Retinal pigment epithelial cell (primary cell): ENCODE results near the gene SLC12A6.

Source experiments
- DNase-seq: peaks from one replicate; pipeline ENCODE4 v3.0.0-alpha.2; 2010; ENCODE audit warnings: low read depth
- H3K4me3 ChIP-seq: 2 replicates; pipeline ENCODE4 v1.5.1; 2011; ENCODE audit warnings: mild to moderate bottlenecking, low read length, control low read depth, moderate library complexity
- TF ChIP-seq, protein P1 (sequence below): conservative IDR thresholded peaks from 2 replicates; pipeline ENCODE4 v1.5.1; 2011; ENCODE audit warnings: low read depth, low read length, control low read depth, inconsistent platforms

Gene SLC12A6

DNA sequence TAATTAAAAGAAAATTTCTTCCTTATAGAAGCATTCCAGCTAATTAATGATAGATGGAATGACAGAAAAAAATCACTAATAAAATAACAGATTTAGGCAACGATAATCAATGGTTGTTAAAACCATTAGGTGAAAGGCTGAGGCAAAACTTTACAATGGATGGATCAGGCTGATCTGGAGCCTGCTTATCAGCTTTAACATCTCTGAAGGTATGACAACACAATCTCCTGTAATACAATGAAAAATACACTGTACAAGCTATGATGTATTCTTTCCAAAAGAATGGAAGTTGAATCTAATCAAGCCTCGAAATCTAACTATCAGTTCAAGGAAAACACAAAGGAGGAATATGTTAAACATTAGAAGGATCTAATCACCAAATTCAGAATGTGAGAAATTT lies 73.5 kb downstream of the SLC12A6 start:
- no peak overlapping the region for H3K4me3 ChIP-seq
- TF ChIP-seq, protein P1, sequence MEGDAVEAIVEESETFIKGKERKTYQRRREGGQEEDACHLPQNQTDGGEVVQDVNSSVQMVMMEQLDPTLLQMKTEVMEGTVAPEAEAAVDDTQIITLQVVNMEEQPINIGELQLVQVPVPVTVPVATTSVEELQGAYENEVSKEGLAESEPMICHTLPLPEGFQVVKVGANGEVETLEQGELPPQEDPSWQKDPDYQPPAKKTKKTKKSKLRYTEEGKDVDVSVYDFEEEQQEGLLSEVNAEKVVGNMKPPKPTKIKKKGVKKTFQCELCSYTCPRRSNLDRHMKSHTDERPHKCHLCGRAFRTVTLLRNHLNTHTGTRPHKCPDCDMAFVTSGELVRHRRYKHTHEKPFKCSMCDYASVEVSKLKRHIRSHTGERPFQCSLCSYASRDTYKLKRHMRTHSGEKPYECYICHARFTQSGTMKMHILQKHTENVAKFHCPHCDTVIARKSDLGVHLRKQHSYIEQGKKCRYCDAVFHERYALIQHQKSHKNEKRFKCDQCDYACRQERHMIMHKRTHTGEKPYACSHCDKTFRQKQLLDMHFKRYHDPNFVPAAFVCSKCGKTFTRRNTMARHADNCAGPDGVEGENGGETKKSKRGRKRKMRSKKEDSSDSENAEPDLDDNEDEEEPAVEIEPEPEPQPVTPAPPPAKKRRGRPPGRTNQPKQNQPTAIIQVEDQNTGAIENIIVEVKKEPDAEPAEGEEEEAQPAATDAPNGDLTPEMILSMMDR: no peak
- DNase-seq: no peak

DNA sequence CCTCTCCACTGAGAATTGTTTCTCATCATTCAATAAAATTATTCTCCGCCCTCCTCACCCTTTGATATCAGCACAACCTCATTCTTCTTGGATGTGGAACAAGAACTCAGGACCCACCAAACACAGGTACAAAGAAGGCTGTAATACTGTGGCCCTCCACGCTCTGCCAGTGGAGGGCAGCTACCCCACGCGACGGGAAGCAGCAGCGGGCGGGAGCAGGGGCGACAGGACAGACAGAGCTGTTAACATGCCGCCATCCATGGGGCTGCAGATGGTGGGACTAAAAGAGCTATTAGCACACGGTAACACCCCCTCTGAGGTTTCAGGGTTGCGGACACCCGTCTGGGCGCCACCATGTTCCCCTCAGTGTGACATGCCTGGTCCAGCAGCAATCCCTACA lies 75.2 kb downstream of the SLC12A6 start:
- H3K4me3 ChIP-seq: no peak overlapping the region
- no peak for DNase-seq
- TF ChIP-seq, protein P1: no peak

DNA sequence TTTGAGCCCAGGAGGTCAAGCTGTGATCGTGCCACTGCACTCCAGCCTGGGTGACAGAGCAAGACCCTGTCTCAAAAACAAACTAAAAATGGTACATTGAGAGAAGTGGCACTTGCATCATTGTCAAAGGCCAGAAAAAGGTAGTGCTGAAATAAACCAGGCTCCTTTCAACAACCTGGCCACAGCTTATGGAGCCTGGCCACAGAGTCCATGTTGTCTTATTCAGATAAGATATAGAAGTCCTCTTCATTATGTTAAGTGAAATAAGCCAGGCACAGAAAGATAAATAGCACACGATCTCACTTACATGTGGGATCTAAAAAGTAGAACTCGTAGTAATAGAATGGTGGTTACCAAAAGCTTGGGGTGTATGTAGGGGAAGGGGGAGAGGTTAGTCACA lies 78.0 kb downstream of the SLC12A6 start:
- no peak for DNase-seq
- H3K4me3 ChIP-seq: no peak overlapping the region
- TF ChIP-seq, protein P1: no peak

DNA sequence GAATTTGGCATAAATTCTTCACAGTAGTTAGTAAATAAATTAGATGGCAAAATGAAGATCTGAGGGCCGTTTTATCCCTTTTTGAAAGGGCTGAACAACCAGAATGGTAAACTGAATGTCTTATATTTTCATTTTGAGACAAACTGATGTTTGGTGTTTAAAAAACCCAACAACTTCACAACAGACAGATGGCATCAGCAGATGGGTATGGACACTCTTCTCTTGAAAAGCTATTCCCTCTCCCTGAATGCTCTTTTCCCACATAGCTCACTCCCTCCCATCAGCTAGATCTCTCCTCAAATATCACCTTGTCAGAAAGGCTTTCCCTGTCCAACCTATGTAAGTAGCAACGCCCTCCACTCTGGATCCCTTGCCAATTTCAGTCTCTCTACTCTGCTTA lies 79.4 kb downstream of the SLC12A6 start:
- TF ChIP-seq, protein P1: no peak
- H3K4me3 ChIP-seq: no peak overlapping the region
- no peak for DNase-seq

DNA sequence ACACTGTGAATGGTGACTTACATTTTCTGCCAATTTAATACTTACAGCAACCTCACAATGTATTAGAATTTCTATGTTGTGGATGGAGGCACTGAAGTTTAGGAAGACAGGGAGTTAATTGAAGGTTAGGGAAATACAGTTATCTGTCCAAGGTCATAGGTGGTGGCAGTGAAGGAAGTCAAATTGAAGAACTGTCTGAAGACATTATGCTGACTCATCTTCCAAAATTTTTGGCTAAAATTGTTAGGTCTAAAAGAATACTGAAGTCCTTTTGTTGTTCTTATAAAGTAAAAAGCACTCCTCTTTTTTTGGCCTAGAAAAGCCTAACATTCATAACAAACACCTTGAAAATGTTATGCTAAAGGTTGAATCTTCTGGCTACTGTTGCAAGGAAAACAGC lies 85.0 kb downstream of the SLC12A6 start:
- H3K4me3 ChIP-seq: no peak overlapping the region
- DNase-seq: no peak
- TF ChIP-seq, protein P1: no peak

DNA sequence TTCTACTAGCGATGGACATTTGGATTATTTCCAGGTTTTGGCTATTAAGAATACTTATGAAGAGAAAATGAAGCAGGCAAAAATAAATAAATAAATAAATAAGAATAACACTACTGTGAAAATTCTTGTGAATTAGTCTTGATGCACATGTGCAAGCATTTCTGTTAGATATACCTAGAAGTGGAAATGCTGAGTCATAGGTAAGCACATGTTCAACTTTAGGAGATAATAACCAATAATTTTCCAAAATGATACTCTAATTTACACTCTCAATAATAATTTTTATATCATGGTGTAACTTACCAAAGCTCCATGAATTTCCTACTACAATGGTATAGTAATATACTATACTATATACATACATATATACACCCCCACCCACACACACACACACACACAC lies 89.4 kb downstream of the SLC12A6 start:
- TF ChIP-seq, protein P1: no peak
- H3K4me3 ChIP-seq: no peak overlapping the region
- no peak for DNase-seq

DNA sequence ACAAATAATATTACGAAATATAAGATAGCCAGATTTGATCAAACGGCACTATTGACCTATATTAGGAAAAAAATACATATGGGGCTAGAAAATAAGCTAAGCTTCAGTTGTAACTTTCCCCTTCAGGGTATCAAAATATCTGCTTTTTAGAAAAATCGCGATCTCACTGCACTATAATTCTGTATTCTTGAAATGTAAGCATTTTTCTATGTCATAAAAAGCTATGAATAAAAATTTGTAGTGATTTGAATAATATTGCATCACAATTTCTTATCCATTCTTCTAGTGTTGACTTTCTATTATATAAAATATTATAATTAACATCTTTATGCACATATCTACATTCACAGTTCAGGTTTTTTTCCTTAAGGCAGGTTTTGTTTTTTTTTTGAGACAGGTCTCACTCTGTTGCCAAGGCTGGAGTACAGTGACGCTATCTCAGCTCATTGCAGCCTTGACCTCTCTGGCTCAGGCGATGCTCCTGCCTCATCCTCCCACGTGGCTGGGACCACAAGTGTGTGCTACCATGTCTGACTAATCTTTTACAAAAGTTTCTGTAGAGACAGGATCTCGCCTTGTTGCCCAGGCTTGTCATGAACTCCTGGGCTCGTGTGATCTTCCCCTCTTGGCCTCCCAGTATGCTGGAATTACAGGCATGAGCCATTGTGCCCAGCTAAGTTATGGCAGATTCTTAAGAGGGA lies 91.2 kb downstream of the SLC12A6 start:
- TF ChIP-seq, protein P1: no peak
- DNase-seq: no peak

More for the DNA sequence above, 91.2 kb downstream of the SLC12A6 start:
- no peak overlapping the region for H3K4me3 ChIP-seq
